Stimulated activated naive CD8-positive, alpha-beta T cell treated with anti-CD3 and anti-CD28 coated beads, Interleukin-15, Interleukin-2, amounts not matched to agents 100 U/mL and 50 U/mL, for 24 hours (primary cell): ENCODE results near the gene ZNF276.
"Not testable (repeated sequence)": the region's sequence is repeated elsewhere in the genome, so short reads cannot be mapped to it uniquely, and the experiment has no call there.

Experiments used
- ATAC-seq: fragments of 150-1000 bp; cut with Tn5 transposase; one replicate; pipeline ENCODE4 v1.10.0; 2021
- DNase-seq: peaks from one replicate; pipeline ENCODE4 v3.0.0; 2021

ZNF276 gene

DNA sequence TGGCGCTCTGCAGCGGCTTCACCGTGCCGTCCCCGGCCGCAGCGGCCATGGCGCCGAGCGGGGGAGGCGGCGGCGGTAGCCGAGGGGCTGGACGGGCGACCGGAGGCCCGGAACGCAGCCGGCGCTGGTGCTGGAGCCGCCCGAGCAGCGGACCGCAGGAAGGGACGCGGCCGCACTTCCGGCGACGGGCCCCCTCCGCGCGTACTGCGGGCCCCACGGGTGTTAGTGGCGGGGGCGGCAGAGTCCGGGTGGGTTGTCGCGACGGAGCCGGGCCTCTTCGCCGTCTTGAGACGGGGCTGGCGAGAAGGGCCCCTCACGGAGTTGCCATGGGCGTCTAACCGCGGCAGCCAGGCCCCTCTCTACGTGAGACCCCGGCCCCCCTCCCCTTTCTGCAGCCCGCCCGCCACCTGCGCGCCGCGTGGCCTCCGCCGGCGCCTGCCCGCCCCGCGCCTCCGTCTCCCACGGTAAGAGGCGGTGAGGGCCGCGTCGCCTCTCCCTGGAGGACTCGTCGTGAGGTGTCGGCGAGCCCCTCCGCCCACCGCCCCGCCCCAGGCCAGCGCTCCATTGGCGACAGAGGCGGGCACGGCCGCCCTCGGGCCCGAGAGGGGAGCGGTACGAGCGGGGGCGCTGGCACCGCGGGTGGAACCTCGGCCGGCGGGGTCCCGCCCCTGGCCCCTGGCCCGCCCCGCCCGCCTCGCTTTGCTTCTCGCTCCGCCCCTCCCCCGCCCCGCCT, at the start of gene ZNF276, which contains the start of gene VPS9D1:
ZNF276 (plus strand) TSS at position 725 of the 733 bp plus-strand sequence. CDS start 104 bp downstream, outside the sequence.
VPS9D1 (minus strand) TSS at position 86 of the 733 bp plus-strand sequence; CDS start at position 49, 37 bp downstream.
- ATAC-seq (peak; percentile 55), DNase-seq (peak; percentile 89)

- ATAC-seq, DNase-seq: not testable (repeated sequence)
Measured at GRCh38 chr16:89671565-89671964, 49.8 kb upstream of the ZNF276 start.

DNA sequence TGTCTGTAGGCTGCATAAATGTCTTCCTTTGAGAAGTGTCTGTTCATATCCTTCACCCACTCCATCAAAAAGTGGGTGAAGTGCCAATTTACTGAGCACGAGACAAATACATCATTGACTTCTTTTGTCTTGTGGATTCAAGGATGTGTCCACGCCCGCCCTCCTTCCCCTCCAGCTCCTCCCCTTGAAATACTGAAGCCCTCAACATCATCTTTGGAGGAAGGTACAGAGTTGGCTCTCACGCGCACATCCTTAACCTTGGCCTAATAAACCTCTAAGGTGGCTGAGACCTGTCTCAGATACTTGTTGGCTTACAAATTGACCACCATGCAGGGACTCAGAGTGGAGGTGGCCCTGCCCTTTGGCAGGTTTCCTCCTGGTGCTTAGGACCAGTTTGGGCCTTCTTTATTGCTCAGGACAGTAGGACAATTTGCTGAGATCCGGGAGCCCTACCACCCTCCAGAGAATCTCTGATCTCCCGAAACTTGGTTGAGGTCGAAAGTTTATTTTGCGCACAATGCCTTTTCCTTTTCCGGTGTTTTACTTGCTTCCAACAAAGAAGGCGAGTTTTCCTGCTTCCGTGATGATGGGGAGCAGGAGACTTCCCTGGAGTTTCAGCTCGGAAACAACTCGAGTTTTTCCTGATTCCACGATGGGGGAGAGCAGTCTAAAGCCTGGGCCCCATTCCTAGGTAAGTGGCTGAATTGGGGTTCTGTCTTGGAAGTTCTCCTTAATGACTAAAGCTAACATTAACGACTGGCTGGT, 49.0 kb upstream of the ZNF276 start:
- ATAC-seq (no peak), DNase-seq (no peak)

GRCh38 chr16:89678258-89678657, 43.1 kb upstream of the ZNF276 start:
- no peak for ATAC-seq
- DNase-seq, result no peak

GRCh38 chr16:89685916-89686315, 35.4 kb upstream of the ZNF276 start:
- DNase-seq (peak; percentile 3), ATAC-seq (no peak)

DNA sequence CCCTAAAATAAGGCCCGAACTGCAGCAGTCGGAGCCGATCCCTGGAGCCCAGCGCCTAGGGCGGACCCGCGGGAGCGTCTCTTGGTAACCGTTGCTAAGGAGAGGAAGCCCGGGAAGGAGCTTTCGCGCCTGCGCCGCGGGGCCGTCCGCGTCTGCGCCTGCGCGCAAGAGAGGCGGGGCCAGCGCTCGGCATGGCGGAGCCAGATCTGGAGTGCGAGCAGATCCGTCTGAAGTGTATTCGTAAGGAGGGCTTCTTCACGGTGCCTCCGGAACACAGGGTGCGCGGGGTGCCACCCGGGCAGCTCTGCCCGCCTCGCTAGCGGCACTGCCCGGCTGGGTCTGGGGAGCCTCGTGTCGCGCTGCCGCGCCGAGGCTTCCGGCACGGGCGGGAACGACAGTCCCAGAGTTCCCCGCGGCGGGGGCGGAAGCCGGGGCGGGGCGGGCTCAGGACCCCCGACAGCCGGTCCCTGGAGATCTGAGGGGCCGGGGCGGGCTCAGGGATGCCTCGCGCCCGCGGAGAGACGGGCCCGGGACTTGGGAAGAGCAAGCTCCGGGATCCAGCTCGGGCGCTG, 34.7 kb upstream of the ZNF276 start, which contains the start of gene CDK10:
CDK10 (plus strand) TSS at position 170 of the 572 bp plus-strand sequence; CDS start at position 192, 22 bp downstream.
- peak; percentile 94 for DNase-seq
- peak; percentile 89 for ATAC-seq

DNA sequence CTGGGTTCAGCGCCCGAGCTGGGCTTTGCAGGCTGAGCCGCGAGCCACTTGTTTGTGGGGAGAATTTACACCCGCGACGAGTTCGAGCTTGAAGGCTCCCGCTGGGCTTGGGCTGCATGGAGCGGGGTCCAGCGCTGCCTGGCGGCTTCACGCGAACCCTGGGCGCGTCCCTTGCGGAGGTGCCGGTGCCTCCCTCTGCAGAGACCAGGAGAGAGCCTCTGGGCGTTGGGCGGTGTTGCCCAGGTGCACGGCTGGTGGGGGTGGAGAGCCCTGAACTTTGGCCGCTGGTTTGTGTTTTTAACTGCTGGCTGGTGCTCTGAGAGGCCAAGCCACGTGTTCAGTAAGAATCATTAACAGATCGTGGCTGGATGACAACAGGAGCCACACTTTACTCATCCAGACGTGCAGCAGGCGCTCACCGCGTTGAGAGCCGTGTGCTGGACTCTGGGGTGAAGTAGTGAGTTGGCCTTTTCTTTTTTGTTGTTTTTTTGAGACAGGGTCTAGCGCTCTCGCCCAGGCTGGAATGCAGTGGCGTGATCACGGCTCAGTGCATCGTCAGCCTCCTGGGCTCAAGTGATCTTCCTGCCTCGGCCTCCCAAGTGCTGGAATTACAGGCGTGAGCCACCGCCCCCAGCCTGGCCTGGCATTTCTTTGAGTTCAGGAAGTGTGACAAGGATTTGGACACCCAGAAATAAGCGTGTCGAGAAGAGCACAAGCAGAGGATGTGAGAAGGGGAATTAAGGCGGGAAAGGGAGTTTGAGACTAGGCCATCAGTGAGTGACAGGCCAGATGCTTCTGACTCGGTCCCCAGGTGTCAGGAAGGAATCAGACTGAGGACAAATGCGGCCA, 34.0 kb upstream of the ZNF276 start:
- peak; percentile 41 for ATAC-seq
- DNase-seq, result peak; percentile 31

GRCh38 chr16:89688395-89688794, 32.9 kb upstream of the ZNF276 start:
- ATAC-seq (no peak), DNase-seq (no peak)

DNA sequence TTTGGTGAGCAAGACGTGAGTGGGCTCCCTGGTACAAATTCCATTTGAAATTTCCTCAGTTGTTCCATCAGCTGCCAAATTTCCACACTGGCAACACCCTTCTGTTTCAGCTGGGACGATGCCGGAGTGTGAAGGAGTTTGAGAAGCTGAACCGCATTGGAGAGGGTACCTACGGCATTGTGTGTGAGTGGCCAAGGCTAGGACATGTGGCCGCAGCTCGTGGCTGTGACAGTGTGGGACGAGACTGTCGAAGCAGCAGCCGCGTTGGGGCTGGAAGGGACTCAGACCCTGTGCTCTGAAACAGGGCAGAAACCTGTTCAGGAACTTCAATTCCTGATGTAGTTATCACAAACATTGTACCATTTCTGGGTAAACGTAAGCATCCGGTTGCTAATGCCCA, 32.2 kb upstream of the ZNF276 start:
- DNase-seq, result no peak
- ATAC-seq, result no peak

GRCh38 chr16:89689621-89690020, 31.7 kb upstream of the ZNF276 start:
- DNase-seq, result peak; percentile 2
- not testable (repeated sequence) for ATAC-seq

GRCh38 chr16:89690392-89690901, 30.9 kb upstream of the ZNF276 start:
- DNase-seq, result peak; percentile 4
- no peak for ATAC-seq

- DNase-seq, result peak; percentile 1
- ATAC-seq, result no peak
Measured at GRCh38 chr16:89691231-89691985, 29.9 kb upstream of the ZNF276 start.

DNA sequence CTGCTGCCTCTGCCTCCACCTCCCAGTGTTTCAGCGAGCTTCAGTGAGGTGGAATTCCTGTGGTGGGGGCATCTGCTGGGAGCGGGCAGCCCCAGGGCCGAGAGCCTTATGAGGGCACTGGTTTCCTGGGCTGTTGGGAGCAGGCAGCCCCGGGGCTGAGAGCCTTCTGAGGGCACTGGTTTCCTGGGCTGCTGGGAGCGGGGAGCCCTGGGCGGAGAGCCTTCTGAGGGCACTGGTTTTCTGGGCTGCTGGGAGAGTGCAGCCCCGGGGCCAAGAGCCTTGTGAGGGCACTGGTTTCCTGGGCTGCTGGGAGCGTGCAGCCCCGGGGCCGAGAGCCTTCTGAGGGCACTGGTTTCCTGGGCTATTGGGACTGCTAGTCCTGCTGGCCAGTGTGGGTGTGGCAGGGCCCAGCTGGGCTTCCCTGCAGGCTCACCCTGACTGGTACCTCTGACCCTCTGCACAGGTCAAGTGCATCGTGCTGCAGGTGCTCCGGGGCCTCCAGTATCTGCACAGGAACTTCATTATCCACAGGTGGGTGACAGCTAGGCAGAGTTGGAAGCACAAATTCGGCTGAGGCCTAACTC, 29.3 kb upstream of the ZNF276 start:
- DNase-seq (no peak), ATAC-seq (no peak)

DNA sequence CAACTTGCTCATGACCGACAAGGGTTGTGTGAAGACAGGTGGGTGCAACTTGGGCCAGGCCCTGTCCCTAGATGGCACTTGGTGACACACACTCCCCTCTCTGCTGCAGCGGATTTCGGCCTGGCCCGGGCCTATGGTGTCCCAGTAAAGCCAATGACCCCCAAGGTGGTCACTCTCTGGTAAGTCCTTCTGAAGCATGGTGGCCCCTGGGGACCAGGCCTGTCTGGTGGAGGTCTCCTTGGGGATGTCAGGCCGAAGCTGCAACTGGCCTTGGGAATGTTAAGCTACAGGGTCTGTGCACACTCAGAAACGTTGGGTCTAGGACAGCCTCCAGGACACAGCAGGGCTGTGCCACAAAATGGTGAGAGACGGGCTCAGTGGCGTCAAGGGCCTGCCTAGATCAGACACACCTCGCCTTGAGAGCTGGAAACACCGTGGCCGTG, 28.0 kb upstream of the ZNF276 start:
- DNase-seq, result peak; percentile 1
- ATAC-seq, result no peak

- peak; percentile 3 for DNase-seq
- no peak for ATAC-seq
Measured at GRCh38 chr16:89693931-89694783, 27.2 kb upstream of the ZNF276 start.

GRCh38 chr16:89694784-89695085, 26.6 kb upstream of the ZNF276 start:
- DNase-seq, result peak; percentile 3
- not testable (repeated sequence) for ATAC-seq

DNA sequence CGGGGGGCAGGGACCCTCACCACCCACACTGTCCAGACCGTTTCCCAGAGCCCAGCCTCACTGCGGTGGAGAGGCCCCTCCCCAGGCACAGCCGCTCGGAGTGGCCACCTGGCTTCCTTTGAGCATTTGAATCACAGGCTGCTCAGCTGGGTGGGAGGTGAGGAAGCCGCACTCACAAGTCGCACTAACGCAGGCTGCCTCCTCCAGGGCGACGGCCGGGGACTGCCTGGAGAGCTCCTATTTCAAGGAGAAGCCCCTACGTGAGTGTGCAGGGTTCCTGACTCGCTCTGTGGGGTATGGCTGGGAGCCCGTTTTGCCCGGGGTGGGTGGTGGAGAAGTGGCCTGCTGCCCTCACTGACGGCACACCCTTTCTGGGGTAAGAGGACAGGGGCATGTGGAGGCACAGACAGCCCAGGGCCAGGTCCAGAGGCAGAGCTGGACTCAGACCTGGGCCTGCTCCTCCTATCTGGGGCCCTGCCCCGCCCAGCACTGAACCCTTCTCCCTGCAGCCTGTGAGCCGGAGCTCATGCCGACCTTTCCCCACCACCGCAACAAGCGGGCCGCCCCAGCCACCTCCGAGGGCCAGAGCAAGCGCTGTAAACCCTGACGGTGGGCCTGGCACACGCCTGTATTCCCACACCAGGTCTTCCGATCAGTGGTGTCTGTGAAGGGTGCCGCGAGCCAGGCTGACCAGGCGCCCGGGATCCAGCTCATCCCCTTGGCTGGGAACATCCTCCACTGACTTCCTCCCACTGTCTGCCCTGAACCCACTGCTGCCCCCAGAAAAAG, 26.1 kb upstream of the ZNF276 start:
- ATAC-seq, result no peak
- peak; percentile 4 for DNase-seq

GRCh38 chr16:89695875-89696669, 25.3 kb upstream of the ZNF276 start:
- ATAC-seq (no peak), DNase-seq (peak; percentile 4)
